ENCODE results near the gene SMR3B.

- TF ChIP-seq CTCF (IDR thresholded peaks at IDR 0.05) (no peak), POLR2AphosphoS5 (IDR thresholded peaks at IDR 0.05; ENCODE audit: low read depth, low read length) (no peak)
These were observed 17.5 kb upstream of the SMR3B start for GRCh38 chr4:70365479-70365878.

Measured in Panc1 (cell line).